Measurements from ENCODE around the gene C10orf90.

- TF ChIP-seq CTCF (conservative IDR thresholded peaks at IDR 0.05; ENCODE audit: low read depth, low read length) (no peak), EZH2 (IDR thresholded peaks at IDR 0.05; ENCODE audit: low read length, unreplicated experiment) (no peak), EZH2phosphoT487 (IDR thresholded peaks at IDR 0.05; ENCODE audit: borderline replicate concordance, low read length) (no peak)
Measured at GRCh38 chr10:126454045-126454751, 216.3 kb downstream of the C10orf90 start.
